Measurements from ENCODE around the gene ALPK1.

The ALPK1 gene

DNA sequence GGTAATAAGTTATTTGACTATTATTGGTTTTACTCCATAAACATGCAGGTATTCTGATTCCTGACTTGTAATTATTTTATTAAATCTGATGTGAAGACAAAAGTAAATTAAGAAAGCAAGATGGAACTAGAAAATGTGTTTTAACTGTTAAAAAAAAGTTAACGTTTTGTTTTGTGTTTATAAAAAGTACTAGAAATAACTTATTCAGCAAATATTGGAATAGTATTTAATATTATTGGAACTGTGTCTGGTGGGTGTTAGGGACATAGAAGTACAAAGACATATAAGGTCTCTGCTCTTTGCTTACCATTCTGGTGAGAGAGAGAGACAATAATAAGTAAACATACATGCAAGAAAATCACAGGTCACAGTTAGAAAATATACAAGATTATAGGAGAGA lies 27.1 kb upstream of the ALPK1 start:
- no peak for DNase-seq (ENCODE audit: low read depth)
- TF ChIP-seq, protein P1, sequence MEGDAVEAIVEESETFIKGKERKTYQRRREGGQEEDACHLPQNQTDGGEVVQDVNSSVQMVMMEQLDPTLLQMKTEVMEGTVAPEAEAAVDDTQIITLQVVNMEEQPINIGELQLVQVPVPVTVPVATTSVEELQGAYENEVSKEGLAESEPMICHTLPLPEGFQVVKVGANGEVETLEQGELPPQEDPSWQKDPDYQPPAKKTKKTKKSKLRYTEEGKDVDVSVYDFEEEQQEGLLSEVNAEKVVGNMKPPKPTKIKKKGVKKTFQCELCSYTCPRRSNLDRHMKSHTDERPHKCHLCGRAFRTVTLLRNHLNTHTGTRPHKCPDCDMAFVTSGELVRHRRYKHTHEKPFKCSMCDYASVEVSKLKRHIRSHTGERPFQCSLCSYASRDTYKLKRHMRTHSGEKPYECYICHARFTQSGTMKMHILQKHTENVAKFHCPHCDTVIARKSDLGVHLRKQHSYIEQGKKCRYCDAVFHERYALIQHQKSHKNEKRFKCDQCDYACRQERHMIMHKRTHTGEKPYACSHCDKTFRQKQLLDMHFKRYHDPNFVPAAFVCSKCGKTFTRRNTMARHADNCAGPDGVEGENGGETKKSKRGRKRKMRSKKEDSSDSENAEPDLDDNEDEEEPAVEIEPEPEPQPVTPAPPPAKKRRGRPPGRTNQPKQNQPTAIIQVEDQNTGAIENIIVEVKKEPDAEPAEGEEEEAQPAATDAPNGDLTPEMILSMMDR (IDR thresholded peaks at IDR 0.05; ENCODE audit: control insufficient read depth, extremely low read depth, insufficient read depth): no peak
- no peak overlapping the region for H3K4me3 ChIP-seq (ENCODE audit: low read depth, low read length)

DNA sequence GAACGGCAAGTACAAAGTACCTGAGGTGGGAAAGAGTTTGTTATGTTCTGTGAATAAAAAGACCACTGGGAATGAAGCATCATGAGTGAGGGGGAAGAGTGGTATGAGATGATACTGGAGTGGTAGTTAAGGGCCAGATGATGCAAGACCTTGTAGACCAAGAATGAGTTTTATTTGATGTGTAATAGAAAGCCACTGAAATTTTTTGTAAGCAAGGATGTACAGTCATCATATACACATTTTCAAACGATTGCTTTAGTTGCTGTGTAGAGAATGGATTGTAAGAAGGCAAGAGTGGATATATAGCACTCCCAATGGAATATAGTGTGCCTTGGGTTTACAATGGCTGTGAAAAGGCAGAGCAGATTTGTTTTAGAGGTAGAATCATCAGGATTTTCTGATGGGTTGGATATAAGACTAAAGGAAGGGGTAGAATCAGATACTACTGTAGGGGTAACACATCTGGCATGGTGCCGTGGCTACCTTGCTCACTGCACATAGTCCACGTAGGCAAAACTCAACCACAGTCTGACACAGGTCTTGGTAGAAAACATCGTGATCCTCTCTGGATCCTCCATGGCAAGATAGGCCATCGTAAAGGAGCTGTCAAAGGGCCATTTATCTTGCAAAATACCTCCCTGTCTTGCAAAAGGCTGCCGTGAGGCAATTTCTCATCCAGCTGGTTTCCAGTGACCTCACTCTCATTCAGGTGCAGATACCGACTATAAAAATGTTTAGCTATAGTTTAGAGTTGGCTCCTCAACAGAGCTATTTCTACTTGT lies 26.3 kb upstream of the ALPK1 start:
- no peak for DNase-seq (ENCODE audit: low read depth)
- H3K4me3 ChIP-seq (ENCODE audit: low read depth, low read length): no peak overlapping the region
- TF ChIP-seq, protein P1 (IDR thresholded peaks at IDR 0.05; ENCODE audit: control insufficient read depth, extremely low read depth, insufficient read depth): no peak

GRCh38 chr4:112272292-112272691 lies 24.9 kb upstream of the ALPK1 start:
- no peak overlapping the region for H3K4me3 ChIP-seq (ENCODE audit: low read depth, low read length)
- TF ChIP-seq, protein P1 (IDR thresholded peaks at IDR 0.05; ENCODE audit: control insufficient read depth, extremely low read depth, insufficient read depth): no peak
- no peak for DNase-seq (ENCODE audit: low read depth)

GRCh38 chr4:112274959-112275358 lies 22.2 kb upstream of the ALPK1 start:
- no peak overlapping the region for H3K4me3 ChIP-seq (ENCODE audit: low read depth, low read length)
- DNase-seq (ENCODE audit: low read depth): no peak
- TF ChIP-seq, protein P1 (IDR thresholded peaks at IDR 0.05; ENCODE audit: control insufficient read depth, extremely low read depth, insufficient read depth): no peak

DNA sequence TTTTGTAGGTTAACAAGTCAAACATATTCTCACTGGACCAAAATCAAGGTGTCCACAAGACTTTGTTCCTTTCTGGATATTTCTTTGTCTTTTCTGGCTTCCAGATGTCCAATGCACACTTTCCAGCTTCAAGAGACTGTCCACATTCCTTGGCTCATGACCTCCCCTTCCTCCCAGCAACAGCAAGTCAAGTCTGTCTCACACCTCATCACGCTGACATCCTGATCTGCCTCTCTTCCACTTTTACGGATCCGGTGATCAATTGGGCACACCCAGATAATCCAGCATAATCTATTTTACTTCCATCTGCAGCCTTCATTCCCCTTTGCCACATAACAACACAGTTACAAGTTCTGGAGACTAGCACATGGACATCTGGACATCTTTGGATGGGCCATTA lies 21.1 kb upstream of the ALPK1 start:
- H3K4me3 ChIP-seq (ENCODE audit: low read depth, low read length): no peak overlapping the region
- TF ChIP-seq, protein P1 (IDR thresholded peaks at IDR 0.05; ENCODE audit: control insufficient read depth, extremely low read depth, insufficient read depth): no peak
- no peak for DNase-seq (ENCODE audit: low read depth)

DNA sequence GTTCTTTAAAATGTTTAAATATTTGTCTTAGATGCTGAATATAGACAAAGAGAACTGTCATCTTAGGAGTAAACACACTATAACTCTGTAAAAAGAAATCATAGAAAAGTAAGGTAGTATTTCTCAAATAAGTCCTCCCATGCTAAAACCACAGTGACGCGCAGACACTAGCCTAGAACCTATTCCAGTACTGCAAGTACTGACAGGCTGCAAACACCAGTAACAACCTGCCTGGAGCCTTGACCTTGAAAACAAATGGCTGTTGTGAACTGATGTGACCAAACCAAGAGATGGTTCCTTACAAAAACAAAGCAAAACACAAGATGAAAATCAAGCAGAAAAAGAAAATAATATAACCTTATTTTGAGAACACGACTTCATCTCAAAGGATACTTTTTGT lies 19.9 kb upstream of the ALPK1 start:
- H3K4me3 ChIP-seq (ENCODE audit: low read depth, low read length): no peak overlapping the region
- peak; percentile 56 for DNase-seq (ENCODE audit: low read depth)
- TF ChIP-seq, protein P1 (IDR thresholded peaks at IDR 0.05; ENCODE audit: control insufficient read depth, extremely low read depth, insufficient read depth): no peak
